ENCODE results near the gene INPP5A.

Gene INPP5A

GRCh38 chr10:132603851-132604533, 66.4 kb downstream of the INPP5A start:
- H4K91ac ChIP-seq (ENCODE audit: low read depth, low read length), result no peak overlapping the region

GRCh38 chr10:132604686-132605085, 67.1 kb downstream of the INPP5A start:
- no peak overlapping the region for H2BK120ac ChIP-seq (ENCODE audit: insufficient read depth, low read length, poor library complexity)
- H3K79me1 ChIP-seq (ENCODE audit: low read length), result no peaks in the 10 kb centered on the region
- no peak for DNase-seq
- no peaks in the 10 kb centered on the region for H3K79me2 ChIP-seq (ENCODE audit: control insufficient read depth, insufficient read depth, low read length, poor library complexity)
- H3K36me3 ChIP-seq (ENCODE audit: control insufficient read depth in 1 of 2, insufficient read depth in 2 of 2, low read length in 2 of 2), result no peaks in the 10 kb centered on the region
- H3K4ac ChIP-seq (ENCODE audit: low read depth, low read length), result no peak overlapping the region
- H3K9me3 ChIP-seq (ENCODE audit: insufficient read depth, low read depth, low read length), result peaks cover 5% of the 10 kb centered on the region
- H4K12ac ChIP-seq (ENCODE audit: low read depth, low read length), result no peak overlapping the region
- no CpG with 5 or more reads among the region's 3 CpGs for WGBS (ENCODE audit: extremely low coverage, insufficient coverage, insufficient read length)
- no peak overlapping the region for H3K14ac ChIP-seq (ENCODE audit: low read length)
- H3K9ac ChIP-seq (ENCODE audit: low read length), result no peak overlapping the region
- H2BK5ac ChIP-seq (ENCODE audit: low read depth, low read length, poor library complexity), result no peak overlapping the region
- no peak overlapping the region for H2AFZ ChIP-seq (ENCODE audit: insufficient read depth, low read length, poor library complexity)
- no peak overlapping the region for H2BK12ac ChIP-seq (ENCODE audit: low read length)
- H3K27me3 ChIP-seq (ENCODE audit: insufficient read depth, low read length), result no peaks in the 10 kb centered on the region
- H4K91ac ChIP-seq (ENCODE audit: low read depth, low read length), result no peak overlapping the region
- H3K18ac ChIP-seq (ENCODE audit: low read length), result no peak overlapping the region
- no peaks in the 10 kb centered on the region for H3K4me1 ChIP-seq (ENCODE audit: control insufficient read depth in 1 of 2, insufficient read depth in 2 of 2, low read length in 2 of 2)
- H3K23ac ChIP-seq (ENCODE audit: low read length), result no peak overlapping the region
- H3K4me3 ChIP-seq (ENCODE audit: low read depth, low read length), result no peak overlapping the region
- H3K4me2 ChIP-seq (ENCODE audit: low read length), result no peak overlapping the region
- H2AK5ac ChIP-seq (ENCODE audit: low read length), result no peak overlapping the region
- no peak overlapping the region for H4K8ac ChIP-seq (ENCODE audit: low read depth, low read length)
- no peak overlapping the region for H3K27ac ChIP-seq (ENCODE audit: low read depth, low read length)

More at GRCh38 chr10:132603851-132604533, 66.4 kb downstream of the INPP5A start:
- Histone ChIP-seq H3K79me2 (ENCODE audit: control insufficient read depth, insufficient read depth, low read length, poor library complexity) (no peaks in the 10 kb centered on the region), H3K4ac (ENCODE audit: low read depth, low read length) (no peak overlapping the region), H3K4me3 (ENCODE audit: low read depth, low read length) (no peak overlapping the region), H4K8ac (ENCODE audit: low read depth, low read length) (no peak overlapping the region), H3K9ac (ENCODE audit: low read length) (no peak overlapping the region), H3K9me3 (ENCODE audit: insufficient read depth, low read depth, low read length) (peaks cover 8% of the 10 kb centered on the region), H2BK120ac (ENCODE audit: insufficient read depth, low read length, poor library complexity) (no peak overlapping the region), H3K27ac (ENCODE audit: low read depth, low read length) (no peak overlapping the region), H2BK5ac (ENCODE audit: low read depth, low read length, poor library complexity) (no peak overlapping the region), H4K12ac (ENCODE audit: low read depth, low read length) (no peak overlapping the region), H3K4me1 (ENCODE audit: control insufficient read depth in 1 of 2, insufficient read depth in 2 of 2, low read length in 2 of 2) (no peaks in the 10 kb centered on the region), H3K4me2 (ENCODE audit: low read length) (no peak overlapping the region), H3K14ac (ENCODE audit: low read length) (no peak overlapping the region), H3K23ac (ENCODE audit: low read length) (no peak overlapping the region), H2BK12ac (ENCODE audit: low read length) (no peak overlapping the region), H2AK5ac (ENCODE audit: low read length) (no peak overlapping the region), H3K36me3 (ENCODE audit: control insufficient read depth in 1 of 2, insufficient read depth in 2 of 2, low read length in 2 of 2) (no peaks in the 10 kb centered on the region), H2AFZ (ENCODE audit: insufficient read depth, low read length, poor library complexity) (no peak overlapping the region), H3K27me3 (ENCODE audit: insufficient read depth, low read length) (no peaks in the 10 kb centered on the region), H3K18ac (ENCODE audit: low read length) (no peak overlapping the region), H3K79me1 (ENCODE audit: low read length) (no peaks in the 10 kb centered on the region)
- no peak for DNase-seq
- WGBS (ENCODE audit: extremely low coverage, insufficient coverage, insufficient read length), result no CpG with 5 or more reads among the region's 30 CpGs

GRCh38 chr10:132605390-132605789, 67.8 kb downstream of the INPP5A start:
- no CpG with 5 or more reads among the region's 8 CpGs for WGBS (ENCODE audit: extremely low coverage, insufficient coverage, insufficient read length)
- H3K4me2 ChIP-seq (ENCODE audit: low read length), result no peak overlapping the region
- H2BK120ac ChIP-seq (ENCODE audit: insufficient read depth, low read length, poor library complexity), result no peak overlapping the region
- no peak overlapping the region for H3K4ac ChIP-seq (ENCODE audit: low read depth, low read length)
- H3K9ac ChIP-seq (ENCODE audit: low read length), result no peak overlapping the region
- no peak overlapping the region for H2AK5ac ChIP-seq (ENCODE audit: low read length)
- H4K91ac ChIP-seq (ENCODE audit: low read depth, low read length), result no peak overlapping the region
- no peaks in the 10 kb centered on the region for H3K4me1 ChIP-seq (ENCODE audit: control insufficient read depth in 1 of 2, insufficient read depth in 2 of 2, low read length in 2 of 2)
- H4K12ac ChIP-seq (ENCODE audit: low read depth, low read length), result no peak overlapping the region
- H4K8ac ChIP-seq (ENCODE audit: low read depth, low read length), result no peak overlapping the region
- no peak overlapping the region for H2AFZ ChIP-seq (ENCODE audit: insufficient read depth, low read length, poor library complexity)
- H3K23ac ChIP-seq (ENCODE audit: low read length), result no peak overlapping the region
- no peak overlapping the region for H3K18ac ChIP-seq (ENCODE audit: low read length)
- no peak overlapping the region for H3K27ac ChIP-seq (ENCODE audit: low read depth, low read length)
- DNase-seq, result no peak
- H3K14ac ChIP-seq (ENCODE audit: low read length), result no peak overlapping the region
- H3K36me3 ChIP-seq (ENCODE audit: control insufficient read depth in 1 of 2, insufficient read depth in 2 of 2, low read length in 2 of 2), result no peaks in the 10 kb centered on the region
- H2BK12ac ChIP-seq (ENCODE audit: low read length), result no peak overlapping the region
- H3K79me1 ChIP-seq (ENCODE audit: low read length), result no peaks in the 10 kb centered on the region
- H3K79me2 ChIP-seq (ENCODE audit: control insufficient read depth, insufficient read depth, low read length, poor library complexity), result no peaks in the 10 kb centered on the region
- H3K9me3 ChIP-seq (ENCODE audit: insufficient read depth, low read depth, low read length), result peaks cover 2% of the 10 kb centered on the region
- H3K27me3 ChIP-seq (ENCODE audit: insufficient read depth, low read length), result no peaks in the 10 kb centered on the region
- H2BK5ac ChIP-seq (ENCODE audit: low read depth, low read length, poor library complexity), result no peak overlapping the region
- no peak overlapping the region for H3K4me3 ChIP-seq (ENCODE audit: low read depth, low read length)

GRCh38 chr10:132606031-132606491, 68.5 kb downstream of the INPP5A start:
- Histone ChIP-seq H3K4me2 (ENCODE audit: low read length) (no peak overlapping the region), H2AFZ (ENCODE audit: insufficient read depth, low read length, poor library complexity) (no peak overlapping the region), H3K18ac (ENCODE audit: low read length) (no peak overlapping the region), H4K12ac (ENCODE audit: low read depth, low read length) (no peak overlapping the region), H3K4ac (ENCODE audit: low read depth, low read length) (no peak overlapping the region), H3K27ac (ENCODE audit: low read depth, low read length) (no peak overlapping the region), H3K23ac (ENCODE audit: low read length) (no peak overlapping the region), H3K79me1 (ENCODE audit: low read length) (no peaks in the 10 kb centered on the region), H2AK5ac (ENCODE audit: low read length) (no peak overlapping the region), H2BK12ac (ENCODE audit: low read length) (no peak overlapping the region), H3K36me3 (ENCODE audit: control insufficient read depth in 1 of 2, insufficient read depth in 2 of 2, low read length in 2 of 2) (no peaks in the 10 kb centered on the region), H3K14ac (ENCODE audit: low read length) (no peak overlapping the region), H2BK120ac (ENCODE audit: insufficient read depth, low read length, poor library complexity) (no peak overlapping the region), H3K9ac (ENCODE audit: low read length) (no peak overlapping the region), H2BK5ac (ENCODE audit: low read depth, low read length, poor library complexity) (no peak overlapping the region), H3K79me2 (ENCODE audit: control insufficient read depth, insufficient read depth, low read length, poor library complexity) (no peaks in the 10 kb centered on the region), H4K91ac (ENCODE audit: low read depth, low read length) (no peak overlapping the region), H4K8ac (ENCODE audit: low read depth, low read length) (no peak overlapping the region), H3K4me1 (ENCODE audit: control insufficient read depth in 1 of 2, insufficient read depth in 2 of 2, low read length in 2 of 2) (no peaks in the 10 kb centered on the region), H3K4me3 (ENCODE audit: low read depth, low read length) (no peak overlapping the region), H3K9me3 (ENCODE audit: insufficient read depth, low read depth, low read length) (peaks cover 2% of the 10 kb centered on the region), H3K27me3 (ENCODE audit: insufficient read depth, low read length) (no peaks in the 10 kb centered on the region)
- WGBS (ENCODE audit: extremely low coverage, insufficient coverage, insufficient read length), result no CpG with 5 or more reads among the region's 28 CpGs
- DNase-seq, result no peak
